GM12878 (cell line): ENCODE measurements around the gene PHACTR3. TPM values are rescaled to one million over a fixed set of nuclear protein-coding genes. Genes with fewer than 3 reads are reported as not detected.

Source experiments
- ATAC-seq: fragments of 200-7000 bp; cut with Tn5 transposase; 3 replicates; pipeline ENCODE4 v1.9.1; 2020; ENCODE audit warnings: mild to moderate bottlenecking, moderate library complexity
- BruUV-seq: library from RNA; stranded (reverse); fragments of 400-500 nt; replicated peaks from 2 replicates; lab custom pipeline; 2021; lab: Mats Ljungman, UMichigan
- CTCF ChIA-PET: fragments of 300-600 bp; sonication (Branson Sonifier 250); formaldehyde crosslinking; extraction: SDS; loops from one replicate; lab custom pipeline; 2021; ENCODE audit warnings: inconsistent platforms; lab: Yijun Ruan, JAX
- POLR2A ChIA-PET: fragments of 350-600 bp; formaldehyde crosslinking; extraction: SDS; loops from one replicate; lab custom pipeline; 2021; ENCODE audit warnings: inconsistent platforms; lab: Charles Lee
- RAD21 ChIA-PET: fragments of 300-600 bp; sonication (Branson Sonifier 250); formaldehyde crosslinking; loops from one replicate; lab custom pipeline; 2023; ENCODE audit warnings: antibody characterized with exemption; ENCODE audit not compliant: unreplicated experiment; lab: Charles Lee
- SMC1A ChIA-PET: fragments of 300-600 bp; sonication (Branson Sonifier 250); formaldehyde crosslinking; loops from one replicate; lab custom pipeline; 2023; ENCODE audit not compliant: unreplicated experiment, uncharacterized antibody; lab: Charles Lee
- DNase-seq: peaks from one replicate; pipeline ENCODE4 v3.0.0-alpha.2; 2011; ENCODE audit warnings: low read depth, low spot score
- FAIRE-seq: peaks from 3 replicates; lab custom pipeline; 2011; peaks lifted over from hg19 to GRCh38; lab: Jason Lieb, UNC
- H2AFZ ChIP-seq: 2 replicates; pipeline ENCODE4 v1.6.0; 2011; ENCODE audit warnings: low read depth, low read length, control low read depth; ENCODE audit not compliant: control insufficient read depth
- H3K27ac ChIP-seq: 2 replicates; pipeline ENCODE4 v1.5.1; 2011; ENCODE audit warnings: control low read depth; ENCODE audit not compliant: control insufficient read depth, insufficient read depth
- H3K27me3 ChIP-seq, 2 experiments: replicated peaks in 1 of 2; 2 replicates each; pipeline versions ENCODE4 v1.6.0 to v1.6.1; 2011; ENCODE audit warnings: low read length in 1 of 2; ENCODE audit not compliant: control insufficient read depth in 2 of 2, insufficient read depth in 2 of 2
- H3K36me3 ChIP-seq, 2 experiments: 2 replicates each; pipeline ENCODE4 v1.5.1; 2011; ENCODE audit warnings: low read length in 1 of 2; ENCODE audit not compliant: control insufficient read depth in 2 of 2, insufficient read depth in 2 of 2
- H3K4me1 ChIP-seq: 2 replicates; pipeline ENCODE4 v1.6.1; 2011; ENCODE audit warnings: mild to moderate bottlenecking, low read length, moderate library complexity, mixed read lengths; ENCODE audit not compliant: control insufficient read depth, insufficient read depth
- H3K4me2 ChIP-seq: 2 replicates; pipeline ENCODE4 v1.6.0; 2011; ENCODE audit warnings: control low read depth; ENCODE audit not compliant: control insufficient read depth, insufficient read depth
- H3K4me3 ChIP-seq: fragments of 200-600 bp; sonication (generic); 2 replicates; pipeline ENCODE4 v1.5.1; 2016
- H3K79me2 ChIP-seq: 2 replicates; pipeline ENCODE4 v1.6.0; 2011; ENCODE audit warnings: low read length; ENCODE audit not compliant: control insufficient read depth, insufficient read depth
- H3K9ac ChIP-seq: 2 replicates; pipeline ENCODE4 v1.8.0; 2011; ENCODE audit warnings: low read length, control low read depth, mixed read lengths; ENCODE audit not compliant: control insufficient read depth, insufficient read depth
- H3K9me3 ChIP-seq: replicated peaks from 3 replicates; pipeline ENCODE4 v1.5.1; 2011; ENCODE audit warnings: mild to moderate bottlenecking, low read length; ENCODE audit not compliant: control insufficient read depth, insufficient read depth
- H4K20me1 ChIP-seq: 2 replicates; pipeline ENCODE4 v1.6.0; 2011; ENCODE audit not compliant: control insufficient read depth, insufficient read depth
- MTA3 ChIP-seq: IDR thresholded peaks from 2 replicates; pipeline ENCODE4 v1.6.1; 2012; ENCODE audit warnings: low read length, inconsistent platforms, borderline replicate concordance
- WGBS: methylation state at CpG from one replicate; pipeline ENCODE4 v1.1.6; 2016; ENCODE audit warnings: low lambda C conversion rate; ENCODE audit not compliant: insufficient replicate concordance, insufficient coverage; ENCODE audit errors: missing lambda C conversion rate; 5-methylcytosine and 5-hydroxymethylcytosine counted together
- in situ Hi-C: fragments of 300-500 bp; cut with MboI; formaldehyde crosslinking; loops from 9 replicates; pipeline ENCODE4 v1.14.3; 2018; ENCODE audit warnings: mixed read lengths
- intact Hi-C: fragments of 100-400 bp; cut with micrococcal nuclease; formaldehyde crosslinking; loops from one replicate; pipeline ENCODE4 v1.14.2; 2022; ENCODE audit not compliant: unreplicated experiment
- polyA plus RNA-seq, 11 experiments: library from polyadenylated mRNA; depleted of rRNA in 4 of 11; unstranded in 6 of 11; stranded (reverse) in 5 of 11; fragments of >200 nt; fragmentation: Nextera tagmentation in 4 of 11; fragmentation: Illumina TruSeq in 1 of 11; extraction: Ambion mirVana in 4 of 11; extraction: Trizol in 1 of 11; gene quantifications; 1 replicate in 1 of 11; 2 replicates in 10 of 11; pipeline versions ENCODE4 v1.2.1 to v1.2.3, GENCODE V29; 2011 to 2016; ENCODE audit warnings: inconsistent platforms in 2 of 11, missing spikeins in 2 of 11, low read depth in 1 of 11
- total RNA-seq, 4 experiments: library from RNA; depleted of rRNA in 3 of 4; stranded (reverse); fragments of >200 nt in 3 of 4; fragmentation: Illumina TruSeq in 1 of 4; extraction: Trizol in 1 of 4; gene quantifications; 2 replicates each; pipeline versions ENCODE4 v1.2.1 to v1.2.3, GENCODE V29; 2013 to 2021
- TF ChIP-seq, protein P1 (sequence below): fragments of 450-650 bp; formaldehyde crosslinking; IDR thresholded peaks from 2 replicates; pipeline ENCODE4 v1.4.0; 2022; ENCODE audit warnings: mild to moderate bottlenecking, moderate library complexity
- TF ChIP-seq, protein P2 (sequence below): fragments of 150-350 bp; IDR thresholded peaks from 2 replicates; pipeline ENCODE4 v1.6.1; 2016; ENCODE audit warnings: low read depth, low read length

PHACTR3 gene
- total and polyA plus RNA-seq, 10 of the 15 experiments (the other 5 are each of a cell fraction or from before 2014, with no cell fraction given) = 0.17 to 2.7 (median 0.27) TPM; not detected in 1

GRCh38 chr20:59660471-59660870, 56.1 kb downstream of the PHACTR3 start:
- BruUV-seq = no TSS peak
- Histone ChIP-seq H3K79me2 (no peaks in the 10 kb centered on the region), H3K27ac (no peak overlapping the region), H2AFZ (no peak overlapping the region), H3K36me3 (no peaks in the 10 kb centered on the region), H4K20me1 (no peaks in the 10 kb centered on the region), H3K27me3 (no peaks in the 10 kb centered on the region), H3K9ac (no peak overlapping the region), H3K4me1 (no peaks in the 10 kb centered on the region), H3K4me3 (no peak overlapping the region), H3K4me2 (no peak overlapping the region), H3K9me3 (no peaks in the 10 kb centered on the region)
- 61% methylated on average over 2 of the region's 2 CpGs for WGBS
- POLR2A ChIA-PET = no interaction called here
- CTCF ChIA-PET = no interaction called here
- in situ Hi-C loops (no loop called here), intact Hi-C loops (no loop called here)
- FAIRE-seq (no peak), DNase-seq (no peak), ATAC-seq (no peak)
- TF ChIP-seq, protein P1, sequence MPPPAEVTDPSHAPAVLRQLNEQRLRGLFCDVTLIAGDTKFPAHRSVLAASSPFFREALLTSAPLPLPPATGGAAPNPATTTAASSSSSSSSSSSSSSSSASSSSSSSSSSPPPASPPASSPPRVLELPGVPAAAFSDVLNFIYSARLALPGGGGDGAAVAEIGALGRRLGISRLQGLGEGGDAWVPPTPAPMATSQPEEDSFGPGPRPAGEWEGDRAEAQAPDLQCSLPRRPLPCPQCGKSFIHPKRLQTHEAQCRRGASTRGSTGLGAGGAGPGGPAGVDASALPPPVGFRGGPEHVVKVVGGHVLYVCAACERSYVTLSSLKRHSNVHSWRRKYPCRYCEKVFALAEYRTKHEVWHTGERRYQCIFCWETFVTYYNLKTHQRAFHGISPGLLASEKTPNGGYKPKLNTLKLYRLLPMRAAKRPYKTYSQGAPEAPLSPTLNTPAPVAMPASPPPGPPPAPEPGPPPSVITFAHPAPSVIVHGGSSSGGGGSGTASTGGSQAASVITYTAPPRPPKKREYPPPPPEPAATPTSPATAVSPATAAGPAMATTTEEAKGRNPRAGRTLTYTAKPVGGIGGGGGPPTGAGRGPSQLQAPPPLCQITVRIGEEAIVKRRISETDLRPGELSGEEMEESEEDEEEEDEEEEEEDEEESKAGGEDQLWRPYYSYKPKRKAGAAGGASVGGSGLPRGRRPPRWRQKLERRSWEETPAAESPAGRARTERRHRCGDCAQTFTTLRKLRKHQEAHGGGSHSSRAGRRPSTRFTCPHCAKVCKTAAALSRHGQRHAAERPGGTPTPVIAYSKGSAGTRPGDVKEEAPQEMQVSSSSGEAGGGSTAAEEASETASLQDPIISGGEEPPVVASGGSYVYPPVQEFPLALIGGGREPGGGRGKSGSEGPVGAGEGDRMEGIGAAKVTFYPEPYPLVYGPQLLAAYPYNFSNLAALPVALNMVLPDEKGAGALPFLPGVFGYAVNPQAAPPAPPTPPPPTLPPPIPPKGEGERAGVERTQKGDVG (CRISPR knock-in tag) = no peak
- TF ChIP-seq, protein P2, sequence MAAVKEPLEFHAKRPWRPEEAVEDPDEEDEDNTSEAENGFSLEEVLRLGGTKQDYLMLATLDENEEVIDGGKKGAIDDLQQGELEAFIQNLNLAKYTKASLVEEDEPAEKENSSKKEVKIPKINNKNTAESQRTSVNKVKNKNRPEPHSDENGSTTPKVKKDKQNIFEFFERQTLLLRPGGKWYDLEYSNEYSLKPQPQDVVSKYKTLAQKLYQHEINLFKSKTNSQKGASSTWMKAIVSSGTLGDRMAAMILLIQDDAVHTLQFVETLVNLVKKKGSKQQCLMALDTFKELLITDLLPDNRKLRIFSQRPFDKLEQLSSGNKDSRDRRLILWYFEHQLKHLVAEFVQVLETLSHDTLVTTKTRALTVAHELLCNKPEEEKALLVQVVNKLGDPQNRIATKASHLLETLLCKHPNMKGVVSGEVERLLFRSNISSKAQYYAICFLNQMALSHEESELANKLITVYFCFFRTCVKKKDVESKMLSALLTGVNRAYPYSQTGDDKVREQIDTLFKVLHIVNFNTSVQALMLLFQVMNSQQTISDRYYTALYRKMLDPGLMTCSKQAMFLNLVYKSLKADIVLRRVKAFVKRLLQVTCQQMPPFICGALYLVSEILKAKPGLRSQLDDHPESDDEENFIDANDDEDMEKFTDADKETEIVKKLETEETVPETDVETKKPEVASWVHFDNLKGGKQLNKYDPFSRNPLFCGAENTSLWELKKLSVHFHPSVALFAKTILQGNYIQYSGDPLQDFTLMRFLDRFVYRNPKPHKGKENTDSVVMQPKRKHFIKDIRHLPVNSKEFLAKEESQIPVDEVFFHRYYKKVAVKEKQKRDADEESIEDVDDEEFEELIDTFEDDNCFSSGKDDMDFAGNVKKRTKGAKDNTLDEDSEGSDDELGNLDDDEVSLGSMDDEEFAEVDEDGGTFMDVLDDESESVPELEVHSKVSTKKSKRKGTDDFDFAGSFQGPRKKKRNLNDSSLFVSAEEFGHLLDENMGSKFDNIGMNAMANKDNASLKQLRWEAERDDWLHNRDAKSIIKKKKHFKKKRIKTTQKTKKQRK = no peak
- no peak for TF ChIP-seq MTA3
- SMC1A ChIA-PET = no interaction called here
- RAD21 ChIA-PET = no interaction called here
